ENCODE measurements around the gene TIGAR. TPM values are rescaled to one million over a fixed set of nuclear protein-coding genes. Genes with fewer than 3 reads are reported as not detected.

Gene TIGAR
- total RNA-seq, 2 experiments from 2014 or later, result 8.2 to 8.7 TPM

DNA sequence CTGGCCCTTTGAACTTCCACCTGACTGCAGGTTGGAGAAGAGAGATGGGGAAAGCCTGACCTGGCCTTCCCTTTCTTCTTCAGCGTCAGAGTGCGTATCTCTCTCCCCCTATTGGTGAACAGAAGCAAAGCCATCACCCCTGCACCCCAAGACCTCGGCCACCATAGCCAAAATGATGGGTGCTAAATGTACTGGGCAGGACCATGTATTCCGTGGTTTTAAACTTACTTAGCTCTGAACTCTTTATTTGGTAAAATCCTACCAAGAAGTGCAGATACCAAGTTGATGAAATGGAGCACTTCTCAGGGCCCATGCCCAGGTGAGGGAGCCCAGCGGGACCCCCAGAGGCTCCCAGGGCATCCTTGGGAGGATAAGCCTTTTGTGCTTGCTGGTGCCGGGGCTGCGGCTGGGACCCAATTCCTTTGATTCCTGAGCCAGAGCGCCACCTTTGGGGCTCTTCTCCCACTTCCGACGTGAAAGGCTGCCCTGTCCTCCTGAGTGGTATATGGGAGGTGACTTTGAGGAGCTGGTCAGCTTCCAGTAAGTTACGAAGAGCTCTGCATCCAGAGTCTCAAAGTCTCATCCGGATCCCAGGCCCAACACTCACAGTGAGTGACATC lies 38.0 kb upstream of the TIGAR start:
- intact Hi-C loops (cut with micrococcal nuclease), result no loop called here
- Mint-ChIP-seq H3K36me3 (ENCODE audit: low read depth) (peaks cover 90% of the 10 kb centered on the region), H3K27me3 (no peaks in the 10 kb centered on the region), H3K27ac (peak overlapping the region; percentile 68), H3K4me1 (ENCODE audit: low read depth) (peaks cover 93% of the 10 kb centered on the region), H3K9me3 (no peaks in the 10 kb centered on the region), H3K4me3 (no peak overlapping the region)
- no peak for DNase-seq
- ATAC-seq, result no peak
- POLR2A ChIA-PET, result interaction anchor here (0.5 to 17.2 kb wide), 8 partner anchors 9 to 247 kb away, joined by 3 to 375 read pairs (median 4); partner anchors contain the start of gene CCND2
- CTCF ChIA-PET, result interaction anchor here (0.8 to 1.2 kb wide), 3 partner anchors 10 to 397 kb away, joined by 3 to 4 read pairs (median 3); no protein-coding TSS in a partner anchor
- TF ChIP-seq, protein P1, sequence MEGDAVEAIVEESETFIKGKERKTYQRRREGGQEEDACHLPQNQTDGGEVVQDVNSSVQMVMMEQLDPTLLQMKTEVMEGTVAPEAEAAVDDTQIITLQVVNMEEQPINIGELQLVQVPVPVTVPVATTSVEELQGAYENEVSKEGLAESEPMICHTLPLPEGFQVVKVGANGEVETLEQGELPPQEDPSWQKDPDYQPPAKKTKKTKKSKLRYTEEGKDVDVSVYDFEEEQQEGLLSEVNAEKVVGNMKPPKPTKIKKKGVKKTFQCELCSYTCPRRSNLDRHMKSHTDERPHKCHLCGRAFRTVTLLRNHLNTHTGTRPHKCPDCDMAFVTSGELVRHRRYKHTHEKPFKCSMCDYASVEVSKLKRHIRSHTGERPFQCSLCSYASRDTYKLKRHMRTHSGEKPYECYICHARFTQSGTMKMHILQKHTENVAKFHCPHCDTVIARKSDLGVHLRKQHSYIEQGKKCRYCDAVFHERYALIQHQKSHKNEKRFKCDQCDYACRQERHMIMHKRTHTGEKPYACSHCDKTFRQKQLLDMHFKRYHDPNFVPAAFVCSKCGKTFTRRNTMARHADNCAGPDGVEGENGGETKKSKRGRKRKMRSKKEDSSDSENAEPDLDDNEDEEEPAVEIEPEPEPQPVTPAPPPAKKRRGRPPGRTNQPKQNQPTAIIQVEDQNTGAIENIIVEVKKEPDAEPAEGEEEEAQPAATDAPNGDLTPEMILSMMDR (IDR thresholded peaks at IDR 0.05), result no peak

DNA sequence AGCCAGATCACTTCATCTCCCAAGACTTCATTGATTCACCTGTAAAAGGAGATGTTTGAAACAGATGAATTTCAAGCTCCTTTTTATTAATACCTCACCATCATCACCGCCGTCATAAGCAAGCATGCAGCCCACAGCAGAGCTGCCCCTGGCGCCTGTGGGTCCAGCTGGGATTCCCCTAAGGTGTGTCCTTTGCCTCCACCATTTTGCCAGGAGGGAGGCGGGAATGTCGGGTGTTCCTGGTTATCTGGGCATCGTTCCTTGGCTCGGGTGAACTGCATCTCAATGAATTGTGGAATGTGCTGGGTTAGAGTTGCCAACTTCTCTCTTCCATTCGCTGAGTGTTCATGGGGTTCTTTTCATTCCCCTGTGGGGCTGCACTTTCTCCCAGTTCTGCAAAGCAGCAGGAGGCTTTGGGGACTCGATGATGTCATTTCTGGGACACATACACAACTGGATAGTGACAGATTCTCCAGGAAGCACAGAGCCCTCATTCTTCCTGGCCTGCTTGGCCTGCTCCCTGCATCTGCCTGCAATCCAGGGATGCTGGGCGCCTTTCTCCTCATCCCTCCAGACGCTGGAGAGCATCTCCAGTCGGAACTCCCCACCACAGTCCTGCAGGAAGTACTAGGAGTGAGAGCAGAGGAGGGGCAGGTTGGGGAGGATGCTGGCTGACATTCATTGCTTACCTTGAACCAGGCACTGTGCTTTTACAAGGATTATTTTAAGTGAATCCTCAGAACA lies 37.3 kb upstream of the TIGAR start:
- H3K9me3 Mint-ChIP-seq, result no peaks in the 10 kb centered on the region
- ChIA-PET CTCF (interaction anchor here (0.8 to 0.9 kb wide), 2 partner anchors 9 to 176 kb away, joined by 3 read pairs; no protein-coding TSS in a partner anchor), POLR2A (interaction anchor here (0.5 to 17.2 kb wide), 9 partner anchors 8 to 292 kb away, joined by 3 to 375 read pairs (median 4); partner anchors contain the start of gene CCND2)
- H3K27ac Mint-ChIP-seq, result peak overlapping the region; percentile 68
- TF ChIP-seq, protein P1 (IDR thresholded peaks at IDR 0.05), result no peak
- DNase-seq, result no peak
- H3K4me3 Mint-ChIP-seq, result no peak overlapping the region
- intact Hi-C loops (cut with micrococcal nuclease), result no loop called here
- peaks cover 93% of the 10 kb centered on the region for H3K4me1 Mint-ChIP-seq (ENCODE audit: low read depth)
- no peak for ATAC-seq
- no peaks in the 10 kb centered on the region for H3K27me3 Mint-ChIP-seq
- peaks cover 90% of the 10 kb centered on the region for H3K36me3 Mint-ChIP-seq (ENCODE audit: low read depth)

DNA sequence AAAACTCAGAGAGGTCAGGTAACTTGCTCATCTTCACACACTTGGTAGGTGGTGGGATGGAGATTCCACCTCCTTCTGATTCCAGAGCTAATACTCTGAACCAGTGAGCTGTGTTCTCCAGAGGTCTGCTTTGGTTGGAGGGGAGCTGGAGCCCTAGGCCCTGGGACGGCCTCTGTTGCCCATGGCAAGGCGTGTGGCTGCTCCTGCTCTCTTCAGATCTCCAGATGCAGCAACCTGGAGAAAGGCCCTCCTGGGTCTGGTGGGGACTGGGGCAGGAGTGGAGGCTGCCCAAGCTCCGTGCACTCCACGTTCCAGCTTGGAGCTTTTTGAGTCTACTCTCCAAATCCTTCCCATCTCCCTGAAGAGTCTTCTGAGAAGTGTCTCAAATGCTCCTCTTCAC lies 36.7 kb upstream of the TIGAR start:
- Mint-ChIP-seq H3K4me3 (no peak overlapping the region), H3K4me1 (ENCODE audit: low read depth) (peaks cover 93% of the 10 kb centered on the region), H3K9me3 (no peaks in the 10 kb centered on the region), H3K27me3 (no peaks in the 10 kb centered on the region), H3K36me3 (ENCODE audit: low read depth) (peaks cover 89% of the 10 kb centered on the region), H3K27ac (peak overlapping the region; percentile 68)
- POLR2A ChIA-PET, result interaction anchor here (0.9 to 5.5 kb wide), 5 partner anchors 8 to 293 kb away, joined by 3 to 49 read pairs (median 7); partner anchors contain the start of gene CCND2
- ATAC-seq (no peak), DNase-seq (no peak)
- TF ChIP-seq, protein P1 (IDR thresholded peaks at IDR 0.05), result no peak
- CTCF ChIA-PET, result no interaction called here
- intact Hi-C loops (cut with micrococcal nuclease), result no loop called here

DNA sequence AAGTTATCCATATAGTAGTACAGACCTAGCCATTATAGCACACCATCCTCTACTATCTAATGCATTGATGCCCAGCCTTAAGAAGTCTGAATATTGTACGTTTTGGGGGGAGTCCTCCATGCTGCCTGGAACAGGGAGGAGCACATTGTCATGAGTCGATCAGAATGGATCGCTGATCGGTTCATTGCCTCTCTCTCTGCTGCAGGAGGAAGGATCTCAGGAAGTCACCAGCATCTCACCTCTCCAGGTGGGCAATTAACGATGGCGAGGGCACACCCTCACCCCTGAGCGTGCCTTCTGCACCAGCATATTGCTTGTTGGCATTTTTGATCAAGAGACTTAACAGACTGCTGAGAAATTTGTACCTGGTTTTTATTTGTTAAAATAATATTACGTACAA lies 35.9 kb upstream of the TIGAR start:
- Mint-ChIP-seq H3K4me3 (no peak overlapping the region), H3K9me3 (no peaks in the 10 kb centered on the region), H3K4me1 (ENCODE audit: low read depth) (peaks cover 91% of the 10 kb centered on the region), H3K27me3 (no peaks in the 10 kb centered on the region), H3K36me3 (ENCODE audit: low read depth) (peaks cover 88% of the 10 kb centered on the region), H3K27ac (peak overlapping the region; percentile 53)
- CTCF ChIA-PET, result interaction anchor here (1.0 kb wide), 1 partner anchor 9 kb away, joined by 3 read pairs; no protein-coding TSS in a partner anchor
- POLR2A ChIA-PET, result interaction anchor here (0.9 to 5.5 kb wide), 4 partner anchors 8 to 294 kb away, joined by 3 to 49 read pairs (median 25); partner anchors contain the start of gene CCND2
- no peak for ATAC-seq
- intact Hi-C loops (cut with micrococcal nuclease), result loop anchor here (5.0 kb wide), 1 partner anchor 293 kb away; no protein-coding TSS in a partner anchor
- DNase-seq, result no peak
- TF ChIP-seq, protein P1 (IDR thresholded peaks at IDR 0.05), result no peak

Measured in activated CD8-positive, alpha-beta T cell treated with anti-CD3 and anti-CD28 coated beads for 36 hours (primary cell).